B cell (primary cell): ENCODE measurements around the gene RPL18. TPM values are rescaled to one million over a fixed set of nuclear protein-coding genes. Genes with fewer than 3 reads are reported as not detected.

ENCODE experiments used
- ATAC-seq: fragments of 200-7000 bp; cut with Tn5 transposase; one replicate; pipeline ENCODE4 v1.10.0; 2021; ENCODE audit warnings: low read depth, mild to moderate bottlenecking, moderate number of reproducible peaks, moderate library complexity
- CTCF ChIA-PET: fragments of 350-600 bp; sonication (Branson Sonifier 250); formaldehyde crosslinking; loops from one replicate; lab custom pipeline; 2021; ENCODE audit warnings: antibody characterized with exemption, inconsistent platforms; lab: Charles Lee
- POLR2A ChIA-PET: fragments of 350-600 bp; sonication (Branson Sonifier 250); formaldehyde crosslinking; loops from one replicate; lab custom pipeline; 2021; ENCODE audit warnings: antibody characterized with exemption; lab: Charles Lee
- DNase-seq: peaks from one replicate; pipeline ENCODE4 v3.0.0; 2013
- H2AFZ ChIP-seq: 2 replicates; pipeline ENCODE4 v1.6.1; 2012; ENCODE audit warnings: mild to moderate bottlenecking, low read depth, low read length; ENCODE audit not compliant: insufficient read depth, poor library complexity, severe bottlenecking
- H3K27ac ChIP-seq, 2 donors: 1 replicate in 1 of 2; 2 replicates in 1 of 2; pipeline ENCODE4 v1.5.1; 2012 to 2013; ENCODE audit warnings: low read length in 2 of 2, mild to moderate bottlenecking in 2 of 2, moderate library complexity in 1 of 2
- H3K27me3 ChIP-seq, 4 experiments: fragments of 200-600 bp in 1 of 4; sonication (generic) in 1 of 4; replicated peaks in 1 of 4; 1 replicate in 2 of 4; 2 replicates in 2 of 4; pipeline versions ENCODE4 v1.6.1 to v1.7.0; 2013 to 2016; ENCODE audit warnings: low read length in 3 of 4, mild to moderate bottlenecking in 2 of 4, mixed read lengths in 1 of 4, moderate library complexity in 1 of 4; ENCODE audit not compliant: insufficient read depth in 4 of 4, control insufficient read depth in 3 of 4; ENCODE audit errors: control extremely low read depth in 1 of 4
- H3K36me3 ChIP-seq, 2 experiments: replicated peaks in 1 of 2; 1 replicate in 1 of 2; 2 replicates in 1 of 2; pipeline versions ENCODE4 v1.6.1 to v1.7.1; 2013; ENCODE audit warnings: low read length in 1 of 2; ENCODE audit not compliant: insufficient read depth in 2 of 2, control insufficient read depth in 1 of 2; ENCODE audit errors: control extremely low read depth in 1 of 2, extremely low read depth in 1 of 2
- H3K4me1 ChIP-seq, 2 donors: fragments of 200-600 bp in 1 of 2; sonication (generic) in 1 of 2; 1 replicate in 1 of 2; 2 replicates in 1 of 2; pipeline versions ENCODE4 v1.5.1 to v1.6.1; 2013 to 2017; ENCODE audit warnings: low read length in 2 of 2; ENCODE audit not compliant: control insufficient read depth in 2 of 2, insufficient read depth in 2 of 2
- H3K4me2 ChIP-seq: replicated peaks from 2 replicates; pipeline ENCODE3; 2012; ENCODE audit warnings: mild to moderate bottlenecking, low read depth, low read length; ENCODE audit not compliant: poor library complexity, severe bottlenecking
- H3K4me3 ChIP-seq, 5 experiments: fragments of 200-600 bp in 1 of 5; sonication (generic) in 1 of 5; 1 replicate in 3 of 5; 2 replicates in 2 of 5; pipeline versions ENCODE4 v1.5.1 to v1.7.0; 2011 to 2016; ENCODE audit warnings: low read length in 4 of 5, mild to moderate bottlenecking in 4 of 5, low read depth in 2 of 5, control low read depth in 1 of 5, moderate library complexity in 1 of 5; ENCODE audit not compliant: insufficient read depth in 1 of 5; ENCODE audit errors: control extremely low read depth in 1 of 5, extremely low read depth in 1 of 5
- H3K79me2 ChIP-seq: fragments of 200-600 bp; sonication (generic); one replicate; pipeline ENCODE4 v1.6.0; 2016; ENCODE audit warnings: low read length; ENCODE audit not compliant: control insufficient read depth, insufficient read depth
- H3K9ac ChIP-seq: fragments of 200-600 bp; sonication (generic); 2 replicates; pipeline ENCODE4 v1.6.1; 2017; ENCODE audit warnings: mild to moderate bottlenecking, low read length, moderate library complexity
- H3K9me3 ChIP-seq, 3 donors: one replicate each; pipeline versions ENCODE4 v1.6.1 to v1.7.1; 2013; ENCODE audit warnings: low read length in 2 of 3; ENCODE audit not compliant: control insufficient read depth in 2 of 3, insufficient read depth in 1 of 3; ENCODE audit errors: control extremely low read depth in 1 of 3
- H4K20me1 ChIP-seq: 2 replicates; pipeline ENCODE4 v1.6.0; 2012; ENCODE audit warnings: mild to moderate bottlenecking, low read length; ENCODE audit not compliant: insufficient read depth, control insufficient read depth, poor library complexity, severe bottlenecking
- H3K27ac Mint-ChIP-seq: one replicate; pipeline ENCODE4 v1.8.0; 2021; ENCODE audit warnings: mixed read lengths
- H3K27me3 Mint-ChIP-seq: one replicate; pipeline ENCODE4 v1.8.0; 2021; ENCODE audit warnings: mixed read lengths
- H3K4me1 Mint-ChIP-seq: one replicate; pipeline ENCODE4 v1.8.0; 2021; ENCODE audit warnings: mixed read lengths
- H3K4me3 Mint-ChIP-seq: one replicate; pipeline ENCODE4 v1.8.0; 2021; ENCODE audit warnings: mixed read lengths
- H3K9me3 Mint-ChIP-seq: one replicate; pipeline ENCODE4 v1.8.0; 2022; ENCODE audit warnings: mixed read lengths; ENCODE audit not compliant: insufficient read depth
- CTCF ChIP-seq: fragments of 200-600 bp; IDR thresholded peaks from one replicate; pipeline ENCODE4 v1.8.0; 2022; ENCODE audit warnings: antibody characterized with exemption, mild to moderate bottlenecking
- EZH2 ChIP-seq: IDR thresholded peaks from 2 replicates; pipeline ENCODE4 v1.6.1; 2012; ENCODE audit warnings: borderline replicate concordance, low read depth, mild to moderate bottlenecking, moderate library complexity, low read length; ENCODE audit not compliant: insufficient read depth, poor library complexity, severe bottlenecking
- WGBS: methylation state at CpG from one replicate; pipeline ENCODE4 v1.1.5; 2013; ENCODE audit warnings: missing lambda C conversion rate; ENCODE audit not compliant: insufficient coverage; 5-methylcytosine and 5-hydroxymethylcytosine counted together
- intact Hi-C: fragments of 100-400 bp; cut with micrococcal nuclease; formaldehyde crosslinking; loops from one replicate; pipeline ENCODE4 v1.10.0; 2022
- polyA plus RNA-seq: library from polyadenylated mRNA; depleted of rRNA; stranded (reverse); fragments of >200 nt; gene quantifications from 2 replicates; pipeline ENCODE4 v1.2.3, GENCODE V29; 2012
- total RNA-seq, 2 donors: library from RNA; stranded (reverse); fragments of 120-200 nt in 1 of 2; gene quantifications; 1 replicate in 1 of 2; 2 replicates in 1 of 2; pipeline versions ENCODE4 v1.2.3 to v1.2.4, GENCODE V29; 2013 to 2022

RPL18 gene
- total and polyA plus RNA-seq, 2 donors (not counting 1 experiment from before 2014, with no cell fraction given) = 2,248 to 4,393 TPM

GRCh38 chr19:48633148-48634035 is 14.4 kb upstream of the RPL18 start:
- Histone ChIP-seq H4K20me1 (peaks cover 75% of the 10 kb centered on the region), H3K27ac (peak overlapping the region; percentile 34 to 69), H3K27me3 (no peaks in the 10 kb centered on the region), H3K4me1 (peaks cover 24 to 27% of the 10 kb centered on the region in 2 donors), H3K36me3 (peaks cover 0 to 52% of the 10 kb centered on the region in 2 experiments), H3K9me3 (peaks cover 0 to 10% (median 0%) of the 10 kb centered on the region in 3 donors), H3K4me3 (peak overlapping the region in 1 of 5 experiments; percentile 98), H3K9ac (no peak overlapping the region), H3K4me2 (peak overlapping the region; percentile 99), H2AFZ (no peak overlapping the region), H3K79me2 (peaks cover 22% of the 10 kb centered on the region)
- Mint-ChIP-seq H3K9me3 (peaks cover 1% of the 10 kb centered on the region), H3K4me3 (peak overlapping the region; percentile 83), H3K4me1 (peaks cover 36% of the 10 kb centered on the region), H3K27ac (peak overlapping the region; percentile 92), H3K27me3 (no peaks in the 10 kb centered on the region)
- ChIA-PET CTCF (interaction anchor here (0.6 to 2.0 kb wide), 11 partner anchors 9 to 162 kb away, joined by 3 to 15 read pairs (median 4); partner anchors contain the start of genes CA11, RPL18 and SPHK2), POLR2A (interaction anchor here (0.6 to 3.4 kb wide), 6 partner anchors 9 to 1519 kb away, joined by 4 to 17 read pairs (median 11); partner anchors contain the start of genes CA11, RPL18 and SPHK2)
- intact Hi-C loops = loop anchor here (10.0 kb wide), 2 partner anchors 481 to 841 kb away; partner anchors contain the start of genes C19orf73, FLT3LG, LIN7B and PPFIA3
- TF ChIP-seq CTCF = no peak
- no peak for TF ChIP-seq EZH2
- peak; percentile 34 for DNase-seq
- WGBS = 72% methylated on average over 16 of the region's 22 CpGs
- no peak for ATAC-seq
